ENCODE measurements around the gene PTPRG.

- TF ChIP-seq CTCF (IDR thresholded peaks at IDR 0.05): no peak
- no peak for TF ChIP-seq POLR2A (IDR thresholded peaks at IDR 0.05)
Measured at GRCh38 chr3:61965770-61966131, 404.4 kb downstream of the PTPRG start.
